IPS-15b (cell line): ENCODE results near the gene GFPT1.

Experiments used
- H3K27me3 ChIP-seq: one replicate; pipeline ENCODE4 v1.6.1; 2013; ENCODE audit warnings: low read length; ENCODE audit not compliant: control insufficient read depth, insufficient read depth
- H3K36me3 ChIP-seq: one replicate; pipeline ENCODE4 v1.6.1; 2013; ENCODE audit warnings: low read length; ENCODE audit not compliant: control insufficient read depth, insufficient read depth
- H3K4me1 ChIP-seq: one replicate; pipeline ENCODE4 v1.6.1; 2013; ENCODE audit warnings: mild to moderate bottlenecking, low read length; ENCODE audit not compliant: control insufficient read depth, insufficient read depth
- H3K4me3 ChIP-seq: one replicate; pipeline ENCODE4 v1.5.1; 2013; ENCODE audit warnings: low read depth, low read length
- H3K9ac ChIP-seq: one replicate; pipeline ENCODE4 v1.6.1; 2013; ENCODE audit warnings: low read depth, mild to moderate bottlenecking, low read length
- H3K9me3 ChIP-seq: one replicate; pipeline ENCODE4 v1.6.1; 2013; ENCODE audit warnings: mild to moderate bottlenecking, low read length; ENCODE audit not compliant: control insufficient read depth, insufficient read depth

The GFPT1 gene

DNA sequence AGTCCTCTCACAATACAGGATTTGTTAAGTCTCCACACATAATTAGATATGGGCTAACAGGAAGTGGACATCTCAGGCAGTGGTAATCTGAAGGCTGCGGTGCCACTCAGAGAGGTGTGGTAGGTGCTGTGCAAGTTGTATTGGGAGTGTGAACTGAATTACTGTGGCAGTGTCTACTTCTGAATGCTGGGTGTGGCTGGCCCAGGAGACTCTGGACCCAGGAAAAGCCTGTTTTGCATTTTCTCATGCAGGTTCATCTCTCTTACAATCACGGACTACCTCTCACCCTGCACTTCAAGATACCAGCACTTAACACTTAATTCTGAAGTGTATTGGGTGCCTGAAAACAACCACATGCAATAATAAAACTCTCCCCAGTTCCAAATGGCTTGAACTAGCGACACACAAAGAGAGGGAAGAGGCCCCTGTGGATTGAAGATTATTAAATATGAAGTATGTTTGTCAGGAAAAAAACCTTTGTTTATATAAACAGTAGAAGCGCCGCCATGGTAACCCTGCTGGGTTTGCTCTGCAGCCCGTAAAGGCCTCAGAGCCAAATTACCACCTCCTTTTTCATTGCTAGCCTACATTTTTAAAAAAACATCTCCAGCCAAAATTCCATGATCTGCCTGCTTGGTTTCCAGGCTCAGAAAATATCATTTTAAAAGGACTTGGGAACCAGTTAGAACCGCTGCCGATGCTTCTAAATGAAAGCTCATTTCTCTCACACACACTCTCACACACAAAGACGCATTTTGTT lies 77.5 kb downstream of the GFPT1 start:
- peaks cover 6% of the 10 kb centered on the region for H3K4me1 ChIP-seq
- no peak overlapping the region for H3K9ac ChIP-seq
- H3K36me3 ChIP-seq = no peaks in the 10 kb centered on the region
- no peak overlapping the region for H3K4me3 ChIP-seq
- H3K27me3 ChIP-seq = peaks cover 19% of the 10 kb centered on the region
- H3K9me3 ChIP-seq = no peaks in the 10 kb centered on the region

DNA sequence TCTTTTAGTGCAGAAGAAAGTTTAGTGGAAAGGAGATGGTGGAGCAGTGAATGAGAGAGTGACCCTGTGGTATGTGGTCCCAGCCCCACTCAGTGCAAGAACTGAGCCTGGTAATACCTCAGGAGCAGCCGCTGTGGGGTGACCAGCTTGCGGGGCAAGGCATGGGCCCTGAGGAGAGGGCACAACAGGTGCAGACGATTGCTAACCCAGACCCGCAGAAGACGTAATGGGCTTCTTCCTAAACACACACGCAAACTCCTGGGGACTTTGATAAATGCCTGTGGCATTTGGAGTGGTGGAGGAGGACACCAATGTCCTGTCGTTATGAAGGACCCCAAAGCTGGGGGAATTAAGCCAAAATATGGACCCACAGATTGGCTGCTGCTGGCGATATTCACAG lies 78.7 kb downstream of the GFPT1 start:
- no peaks in the 10 kb centered on the region for H3K9me3 ChIP-seq
- peaks cover 22% of the 10 kb centered on the region for H3K27me3 ChIP-seq
- peaks cover 6% of the 10 kb centered on the region for H3K4me1 ChIP-seq
- H3K9ac ChIP-seq = no peak overlapping the region
- H3K36me3 ChIP-seq = no peaks in the 10 kb centered on the region
- H3K4me3 ChIP-seq = no peak overlapping the region

DNA sequence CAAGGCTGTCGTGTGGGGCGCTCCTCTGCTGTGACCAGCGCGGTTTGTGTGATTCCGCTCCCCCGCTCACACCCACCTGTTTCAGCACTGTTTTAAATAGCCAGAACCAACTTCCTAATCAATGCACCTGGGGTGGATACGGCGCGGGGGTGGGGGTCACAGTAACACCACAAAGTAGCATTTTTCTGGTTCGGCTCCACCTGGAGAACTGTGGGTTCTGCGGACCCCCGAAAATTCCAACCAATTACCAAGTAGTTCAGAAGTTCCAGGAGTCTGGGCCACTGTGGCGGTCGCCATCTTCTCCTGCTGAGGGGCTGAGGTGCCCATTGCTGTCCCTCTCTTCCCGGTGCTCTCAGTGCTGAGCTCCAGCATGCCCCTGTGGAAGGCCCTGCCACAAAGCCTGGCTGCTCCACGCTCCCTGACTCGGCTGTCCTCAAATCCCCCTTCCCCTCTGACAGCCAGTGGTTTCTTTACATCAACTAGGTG lies 79.4 kb downstream of the GFPT1 start:
- Histone ChIP-seq H3K9ac (no peak overlapping the region), H3K9me3 (no peaks in the 10 kb centered on the region), H3K36me3 (no peaks in the 10 kb centered on the region), H3K27me3 (peaks cover 22% of the 10 kb centered on the region), H3K4me3 (peak overlapping the region; percentile 68), H3K4me1 (peaks cover 6% of the 10 kb centered on the region)

DNA sequence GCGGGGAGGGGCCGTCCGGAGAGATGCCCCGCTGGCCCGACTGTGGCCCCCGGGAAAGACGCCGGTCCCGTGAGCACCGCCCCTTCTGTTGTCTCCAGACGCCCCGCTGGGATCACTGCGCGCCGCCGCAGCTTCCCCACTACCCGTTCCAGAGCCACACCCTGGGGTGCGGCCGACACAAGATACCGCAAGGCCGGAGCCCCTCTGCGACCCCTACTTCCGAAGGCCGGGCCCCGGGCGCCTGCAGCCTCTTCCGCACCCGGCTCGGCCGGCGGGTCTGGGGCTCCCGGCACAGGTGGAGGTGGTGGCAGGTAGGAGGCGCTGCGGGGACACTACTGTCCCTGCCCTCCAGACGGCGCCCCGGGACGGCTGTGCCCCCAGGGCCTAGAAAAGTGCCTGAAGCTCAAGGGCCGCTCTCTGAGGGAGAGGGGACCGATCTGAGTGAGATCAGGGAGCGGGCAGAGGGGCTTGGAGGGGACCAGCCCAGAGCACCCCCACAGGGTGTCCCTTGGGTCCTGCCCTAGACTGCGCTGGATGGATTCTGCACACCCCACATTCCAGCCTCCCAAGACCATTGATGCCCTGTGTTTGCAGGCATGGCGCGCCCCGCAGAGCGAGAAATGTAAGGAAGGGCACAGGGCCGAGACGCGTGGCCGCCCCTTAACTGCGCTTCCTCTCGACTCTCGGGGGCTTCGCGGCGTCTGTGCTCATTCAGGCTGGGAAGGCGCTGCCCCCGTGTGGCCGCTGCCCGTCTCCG lies 80.0 kb downstream of the GFPT1 start:
- peaks cover 6% of the 10 kb centered on the region for H3K4me1 ChIP-seq
- H3K9ac ChIP-seq = peak overlapping the region; percentile 57
- peaks cover 22% of the 10 kb centered on the region for H3K27me3 ChIP-seq
- no peaks in the 10 kb centered on the region for H3K36me3 ChIP-seq
- H3K9me3 ChIP-seq = no peaks in the 10 kb centered on the region
- peak overlapping the region; percentile 68 for H3K4me3 ChIP-seq

DNA sequence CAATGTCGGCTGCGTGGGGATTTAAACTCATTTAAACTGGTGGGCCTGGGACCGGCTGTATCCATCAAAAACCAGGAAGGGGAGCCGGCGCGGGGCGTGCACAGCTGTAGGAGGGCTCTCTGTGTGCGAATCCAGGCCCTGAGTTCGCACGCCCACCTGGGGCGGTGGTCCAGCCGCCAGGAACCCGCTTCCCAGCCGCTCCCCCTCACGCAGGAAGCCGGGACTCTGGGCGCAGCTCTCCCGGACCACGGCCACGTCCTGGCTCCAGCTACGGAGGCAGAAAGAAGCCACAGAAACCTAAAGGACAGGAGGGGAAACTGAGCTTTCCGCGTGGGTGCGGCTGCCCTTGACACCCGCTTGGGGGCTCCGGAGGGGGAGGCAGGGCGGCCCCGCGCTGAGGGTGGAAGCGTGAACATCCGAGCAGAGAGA lies 80.6 kb downstream of the GFPT1 start:
- H3K9ac ChIP-seq = no peak overlapping the region

DNA sequence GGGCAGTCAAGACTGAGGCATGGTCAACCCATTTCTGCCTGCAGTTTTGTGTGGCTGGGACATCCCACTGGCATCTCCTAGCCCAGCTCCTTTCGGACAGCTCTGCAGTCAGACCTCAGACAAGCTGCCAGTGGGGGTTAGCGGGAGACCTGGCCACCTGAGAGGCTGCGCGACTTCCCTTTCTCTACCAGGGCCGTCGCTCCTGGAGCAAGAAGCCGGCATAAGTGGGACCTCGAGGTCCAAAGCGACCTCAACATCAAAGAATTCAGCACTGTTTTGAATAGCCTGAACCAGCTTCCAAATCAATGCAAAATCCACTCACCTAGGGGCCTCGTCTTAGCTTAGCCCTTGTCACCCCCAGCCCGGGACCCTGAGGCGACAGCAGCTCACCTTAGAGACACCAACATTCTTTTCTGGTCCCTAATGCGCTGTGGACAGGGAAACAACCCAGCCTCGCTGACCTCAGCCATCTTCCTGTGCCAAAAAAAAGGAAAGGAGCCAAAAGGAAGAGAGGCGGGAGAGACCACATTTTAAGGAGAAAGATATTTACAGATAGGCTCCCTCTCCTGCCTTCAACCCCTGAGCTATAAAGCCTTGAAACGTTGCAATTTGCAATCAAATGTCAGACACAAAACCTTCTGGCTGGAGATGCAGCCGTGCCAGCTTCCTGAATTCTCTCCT lies 81.2 kb downstream of the GFPT1 start:
- Histone ChIP-seq H3K9me3 (no peaks in the 10 kb centered on the region), H3K4me1 (peaks cover 6% of the 10 kb centered on the region), H3K36me3 (no peaks in the 10 kb centered on the region), H3K9ac (no peak overlapping the region), H3K27me3 (peaks cover 22% of the 10 kb centered on the region), H3K4me3 (peak overlapping the region; percentile 68)

More for the DNA sequence above, 80.6 kb downstream of the GFPT1 start:
- H3K4me1 ChIP-seq = peaks cover 6% of the 10 kb centered on the region
- H3K36me3 ChIP-seq = no peaks in the 10 kb centered on the region
- peaks cover 22% of the 10 kb centered on the region for H3K27me3 ChIP-seq
- H3K4me3 ChIP-seq = peak overlapping the region; percentile 68
- no peaks in the 10 kb centered on the region for H3K9me3 ChIP-seq

DNA sequence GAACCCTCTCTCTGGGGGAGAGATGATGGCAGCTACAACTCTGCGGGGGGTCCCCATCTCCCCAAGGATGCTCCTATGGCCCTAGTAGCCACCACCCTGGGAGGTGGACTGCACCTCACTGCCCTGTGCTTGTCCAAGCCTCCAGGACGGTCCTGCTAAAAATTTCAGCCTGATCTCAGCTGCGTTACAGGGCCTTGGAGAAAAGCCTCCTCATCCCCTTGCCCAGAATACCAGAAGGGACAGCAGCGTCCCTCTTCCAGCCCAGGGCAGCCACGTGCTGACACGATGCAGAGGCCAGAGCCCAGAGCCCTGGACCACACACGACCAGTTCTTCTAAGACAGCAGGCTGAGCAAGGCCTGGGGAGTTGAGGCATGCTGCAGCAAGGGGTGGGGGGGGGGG lies 81.9 kb downstream of the GFPT1 start:
- H3K4me1 ChIP-seq = peaks cover 6% of the 10 kb centered on the region
- H3K27me3 ChIP-seq = peaks cover 22% of the 10 kb centered on the region
- no peaks in the 10 kb centered on the region for H3K9me3 ChIP-seq
- no peaks in the 10 kb centered on the region for H3K36me3 ChIP-seq
- no peak overlapping the region for H3K4me3 ChIP-seq
- H3K9ac ChIP-seq = no peak overlapping the region

DNA sequence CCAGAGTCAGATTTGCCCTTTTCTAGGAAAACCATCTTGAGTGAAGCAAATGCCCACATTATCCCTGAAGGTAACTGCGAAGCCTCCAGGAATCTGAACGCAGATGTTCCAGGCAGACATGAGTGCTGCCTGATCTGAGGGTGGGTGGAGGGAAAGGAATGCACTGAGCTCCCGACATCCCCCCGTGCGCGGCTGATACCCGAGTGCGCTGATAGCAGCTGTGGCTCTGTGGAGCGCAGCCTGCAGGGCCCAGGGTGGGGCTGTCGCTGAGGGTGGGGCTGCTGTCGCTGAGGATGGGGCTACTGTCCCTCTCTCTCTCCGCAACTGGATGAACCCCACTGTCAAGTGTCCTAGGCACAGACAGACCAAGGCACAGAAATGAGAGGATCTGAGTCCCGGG lies 82.4 kb downstream of the GFPT1 start:
- Histone ChIP-seq H3K4me3 (no peak overlapping the region), H3K27me3 (peaks cover 22% of the 10 kb centered on the region), H3K9ac (no peak overlapping the region), H3K4me1 (peaks cover 6% of the 10 kb centered on the region), H3K36me3 (no peaks in the 10 kb centered on the region), H3K9me3 (no peaks in the 10 kb centered on the region)

DNA sequence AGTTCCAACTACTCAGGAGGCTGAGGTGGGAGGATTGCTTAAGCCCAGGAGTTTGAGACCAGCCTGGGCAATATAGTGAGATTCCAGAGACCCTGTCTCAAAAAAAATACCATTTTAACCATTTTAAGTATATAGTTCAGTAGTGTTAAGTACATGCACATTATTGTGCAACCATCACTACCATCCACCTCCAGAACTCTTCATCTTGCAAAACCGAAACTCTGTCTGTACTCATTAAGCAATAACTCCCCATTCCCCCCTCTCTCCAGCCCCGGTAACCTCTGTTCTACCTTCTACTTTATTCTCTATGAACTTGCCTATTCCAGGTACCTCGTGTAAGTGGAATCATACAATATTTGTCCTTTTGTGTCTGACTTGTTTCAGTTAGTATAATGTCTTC lies 86.4 kb downstream of the GFPT1 start:
- H3K36me3 ChIP-seq = no peaks in the 10 kb centered on the region
- peaks cover 11% of the 10 kb centered on the region for H3K27me3 ChIP-seq
- H3K9ac ChIP-seq = no peak overlapping the region
- no peaks in the 10 kb centered on the region for H3K9me3 ChIP-seq
- H3K4me1 ChIP-seq = no peaks in the 10 kb centered on the region
- H3K4me3 ChIP-seq = no peak overlapping the region

DNA sequence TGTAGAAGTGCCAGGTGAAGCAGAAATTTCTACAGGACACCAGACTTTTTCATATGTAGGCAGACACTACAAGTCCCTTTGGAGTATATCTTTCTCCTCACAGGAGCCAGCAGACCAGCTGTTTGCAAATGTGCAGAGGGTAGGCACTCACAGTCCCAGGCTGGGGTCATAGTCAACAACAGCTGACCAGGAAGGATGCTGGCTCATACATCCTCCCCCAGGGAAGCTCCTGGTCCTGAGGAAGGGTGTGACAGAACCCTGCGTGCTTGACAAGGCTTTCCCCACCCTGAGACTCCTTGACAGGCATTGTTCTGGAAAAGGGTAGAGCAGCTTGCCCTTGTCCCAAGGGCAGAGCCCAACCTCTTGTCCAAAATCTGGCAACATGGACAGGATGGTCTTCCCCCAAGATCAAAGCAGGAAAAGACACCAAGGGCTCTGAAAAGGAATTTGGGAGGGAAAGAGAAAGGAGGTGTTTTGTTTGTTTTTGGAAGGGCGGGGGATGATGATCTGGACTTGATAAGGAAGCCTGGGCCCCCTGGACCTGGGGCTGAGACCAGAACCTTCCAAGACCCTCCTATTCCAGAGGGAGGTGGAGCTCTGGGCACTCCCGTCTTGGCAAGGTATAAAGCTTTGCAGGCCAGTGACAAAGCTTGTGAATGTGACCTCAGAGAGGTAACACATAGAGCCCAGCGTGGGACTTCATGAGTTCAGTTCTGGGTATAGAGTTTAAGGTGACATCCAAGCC lies 87.1 kb downstream of the GFPT1 start:
- no peak overlapping the region for H3K4me3 ChIP-seq
- H3K36me3 ChIP-seq = no peaks in the 10 kb centered on the region
- H3K9ac ChIP-seq = no peak overlapping the region
- peaks cover 6% of the 10 kb centered on the region for H3K27me3 ChIP-seq
- H3K4me1 ChIP-seq = no peaks in the 10 kb centered on the region
- no peaks in the 10 kb centered on the region for H3K9me3 ChIP-seq

DNA sequence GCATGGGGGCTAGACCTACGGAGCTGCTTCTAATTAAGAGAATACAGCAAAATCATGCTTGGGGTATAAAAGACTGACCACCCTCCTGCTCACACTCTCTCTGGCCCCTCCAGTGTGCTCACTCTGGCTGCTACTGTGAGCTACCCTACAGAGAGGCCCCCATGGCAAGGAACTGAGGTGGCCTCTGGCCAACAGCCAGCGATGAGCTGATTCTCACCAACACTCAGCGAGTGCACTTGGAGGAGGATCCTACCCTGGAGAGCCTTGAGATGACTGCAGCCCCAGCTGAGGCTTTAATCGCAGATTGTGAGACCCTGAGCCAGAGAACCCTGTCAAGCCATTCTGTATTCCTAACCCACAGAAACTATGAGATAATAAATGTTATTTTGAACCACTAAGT lies 88.2 kb downstream of the GFPT1 start:
- H3K9me3 ChIP-seq = no peaks in the 10 kb centered on the region
- no peaks in the 10 kb centered on the region for H3K4me1 ChIP-seq
- H3K4me3 ChIP-seq = no peak overlapping the region
- H3K9ac ChIP-seq = no peak overlapping the region
- no peaks in the 10 kb centered on the region for H3K27me3 ChIP-seq
- no peaks in the 10 kb centered on the region for H3K36me3 ChIP-seq
